GM12875 (cell line): ENCODE measurements around the gene CMIP.

Experiments
- H3K4me3 ChIP-seq: one replicate; pipeline ENCODE4 v1.5.1; 2011; ENCODE audit warnings: low read depth, low read length, control low read depth
- TF ChIP-seq, protein P1 (sequence below): IDR thresholded peaks from 2 replicates; pipeline ENCODE4 v1.5.1; 2011; ENCODE audit warnings: low read depth, mild to moderate bottlenecking, control low read depth, inconsistent platforms, low read length, moderate library complexity, borderline replicate concordance; ENCODE audit not compliant: insufficient read depth

CMIP gene

GRCh38 chr16:81442916-81443687 lies 1.5 kb upstream of the CMIP start:
- no peak overlapping the region for H3K4me3 ChIP-seq
- TF ChIP-seq, protein P1, sequence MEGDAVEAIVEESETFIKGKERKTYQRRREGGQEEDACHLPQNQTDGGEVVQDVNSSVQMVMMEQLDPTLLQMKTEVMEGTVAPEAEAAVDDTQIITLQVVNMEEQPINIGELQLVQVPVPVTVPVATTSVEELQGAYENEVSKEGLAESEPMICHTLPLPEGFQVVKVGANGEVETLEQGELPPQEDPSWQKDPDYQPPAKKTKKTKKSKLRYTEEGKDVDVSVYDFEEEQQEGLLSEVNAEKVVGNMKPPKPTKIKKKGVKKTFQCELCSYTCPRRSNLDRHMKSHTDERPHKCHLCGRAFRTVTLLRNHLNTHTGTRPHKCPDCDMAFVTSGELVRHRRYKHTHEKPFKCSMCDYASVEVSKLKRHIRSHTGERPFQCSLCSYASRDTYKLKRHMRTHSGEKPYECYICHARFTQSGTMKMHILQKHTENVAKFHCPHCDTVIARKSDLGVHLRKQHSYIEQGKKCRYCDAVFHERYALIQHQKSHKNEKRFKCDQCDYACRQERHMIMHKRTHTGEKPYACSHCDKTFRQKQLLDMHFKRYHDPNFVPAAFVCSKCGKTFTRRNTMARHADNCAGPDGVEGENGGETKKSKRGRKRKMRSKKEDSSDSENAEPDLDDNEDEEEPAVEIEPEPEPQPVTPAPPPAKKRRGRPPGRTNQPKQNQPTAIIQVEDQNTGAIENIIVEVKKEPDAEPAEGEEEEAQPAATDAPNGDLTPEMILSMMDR, result no peak

- TF ChIP-seq, protein P1, result no peak
- H3K4me3 ChIP-seq, result no peak overlapping the region
These were observed 740 bp upstream of the CMIP start for GRCh38 chr16:81443688-81444447.

- peak overlapping the region; percentile 75 for H3K4me3 ChIP-seq
- TF ChIP-seq, protein P1, result peak; percentile 56; the same call in 1 of the 2 replicates
These were observed 744 bp downstream of the CMIP start for GRCh38 chr16:81445143-81445961.

- TF ChIP-seq, protein P1, result no peak
- peak overlapping the region; percentile 75 for H3K4me3 ChIP-seq
These were observed 1.6 kb downstream of the CMIP start for GRCh38 chr16:81445966-81446906.

GRCh38 chr16:81446907-81447268 lies 2.3 kb downstream of the CMIP start:
- peak overlapping the region; percentile 75 for H3K4me3 ChIP-seq
- TF ChIP-seq, protein P1, result no peak
